Left lobe of liver (tissue), 2 donors: ENCODE data around the gene DAPK1. TPM values are rescaled to one million over a fixed set of nuclear protein-coding genes. Genes with fewer than 3 reads are reported as not detected.
A peak's percentile ranks its signal among the peaks of the same experiment; 100 is the strongest.

Source experiments
- ATAC-seq: fragments of 200-7000 bp; cut with Tn5 transposase; one replicate; pipeline ENCODE4 v1.9.1; 2020; ENCODE audit warnings: mild to moderate bottlenecking, moderate library complexity
- DNase-seq: peaks from one replicate; pipeline ENCODE4 v3.0.0-alpha.2; 2020; ENCODE audit warnings: low spot score
- total RNA-seq: library from RNA; stranded (reverse); gene quantifications from one replicate; pipeline ENCODE4 v1.2.1, GENCODE V29; 2021
- donor health status: DM: no; HTN: no; CAD: no; lungs with moderate emphysema.
- donor health status: DM: no; HTN: yes; CAD: no.

DAPK1 gene
- total RNA-seq, 1 donor from 2014 or later, result 58.0 TPM

DNA sequence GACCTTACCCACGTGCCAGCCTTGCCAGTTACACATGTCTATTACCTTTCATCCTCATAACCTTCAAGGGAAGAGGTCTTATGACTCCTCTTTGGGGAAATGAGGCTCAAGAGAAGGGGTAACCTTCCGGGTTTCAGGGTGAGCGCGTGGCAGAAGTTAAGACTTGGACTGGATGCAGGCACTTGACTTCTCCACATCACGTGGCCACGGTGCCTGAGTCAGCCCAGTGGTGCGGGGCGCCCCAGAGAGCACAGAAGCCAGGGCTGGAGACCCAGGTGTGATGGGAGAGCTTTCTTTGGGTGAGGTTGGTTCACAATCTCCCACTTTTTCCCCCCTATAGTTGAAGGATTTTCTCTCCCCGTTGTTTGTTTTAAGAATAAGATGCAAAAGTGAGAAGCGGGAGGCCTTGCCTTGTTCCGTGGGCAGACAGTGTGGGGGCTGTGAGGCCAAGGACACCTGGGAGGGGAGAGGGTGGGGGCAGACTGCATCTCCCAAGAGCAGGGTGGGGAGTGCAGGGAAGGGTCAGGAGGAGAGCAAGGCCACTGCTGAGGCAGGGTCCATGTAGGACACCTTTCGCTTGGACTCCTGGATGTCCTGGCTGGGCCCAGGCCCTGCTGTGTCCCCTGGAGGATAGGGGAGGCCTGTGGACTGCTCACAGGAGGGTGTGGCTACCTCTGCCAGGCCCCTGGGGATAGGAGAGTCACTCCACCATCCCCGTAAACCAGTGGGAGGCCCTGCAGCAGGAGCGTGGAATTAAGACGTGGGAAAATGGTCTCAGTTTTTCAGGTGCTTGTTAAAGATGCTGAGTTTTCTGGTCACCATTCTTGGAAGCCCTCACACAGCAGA is 138.2 kb downstream of the DAPK1 start:
- no peak for ATAC-seq
- DNase-seq, result no peak

DNA sequence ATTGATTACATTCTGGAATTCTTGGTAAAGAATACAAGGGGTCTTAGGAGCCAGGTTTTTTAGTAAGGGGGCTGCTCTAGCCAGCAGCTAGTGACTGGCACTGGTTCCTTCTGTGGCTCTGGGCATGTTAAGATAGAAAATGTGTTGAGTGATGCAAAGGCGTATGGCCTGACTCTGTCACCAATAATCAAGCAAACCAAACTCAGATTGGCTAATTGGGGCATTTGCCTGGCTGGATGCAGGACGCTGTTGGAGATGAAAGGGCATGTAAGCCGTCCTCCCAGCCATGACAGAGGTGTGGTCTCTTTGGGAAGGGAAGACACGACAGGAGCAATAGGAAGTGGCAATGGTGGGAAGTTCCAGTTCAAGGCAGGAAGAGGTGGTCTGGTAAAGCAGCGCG is 140.6 kb downstream of the DAPK1 start:
- no peak for ATAC-seq
- no peak for DNase-seq

DNA sequence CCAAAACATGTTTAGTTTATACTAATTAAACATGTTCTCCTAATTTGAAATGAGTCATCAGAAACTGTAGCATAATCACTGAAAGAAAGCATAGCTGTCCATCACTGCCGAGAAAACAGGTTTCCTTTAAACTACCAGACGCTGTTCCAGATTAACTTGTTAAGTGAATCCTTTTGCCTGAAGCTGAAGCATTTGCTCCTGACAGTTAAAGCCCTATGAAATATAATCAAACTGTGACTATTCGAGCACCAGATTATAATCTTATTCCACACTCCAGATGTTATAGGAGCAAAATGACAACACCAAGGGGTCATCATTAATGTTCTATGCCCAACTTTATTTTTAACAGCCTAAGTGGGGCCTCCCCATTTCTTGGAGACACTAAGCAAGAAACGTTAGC is 142.3 kb downstream of the DAPK1 start:
- DNase-seq (no peak), ATAC-seq (no peak)

DNA sequence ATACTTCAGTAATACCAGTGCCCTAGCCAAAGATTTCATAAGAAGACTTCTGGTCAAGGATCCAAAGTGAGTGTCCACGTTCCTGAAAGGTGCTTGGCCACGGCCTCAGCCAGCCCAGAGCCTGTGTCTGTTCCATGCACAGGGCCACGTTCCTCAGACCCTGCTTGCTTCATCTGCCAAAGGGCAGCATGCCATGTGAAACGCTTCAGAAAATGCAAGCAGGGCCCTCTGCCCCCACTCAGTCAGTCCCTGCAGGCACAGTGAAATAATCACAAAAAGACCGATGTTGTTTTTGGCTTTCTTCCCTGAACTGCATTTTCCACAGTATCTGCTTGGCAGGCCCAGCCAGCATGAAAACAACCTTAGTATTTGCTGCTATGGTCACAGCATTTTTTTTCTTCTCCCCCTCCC is 142.7 kb downstream of the DAPK1 start:
- peak; percentile 96 for DNase-seq
- ATAC-seq, result peak; percentile 81

DNA sequence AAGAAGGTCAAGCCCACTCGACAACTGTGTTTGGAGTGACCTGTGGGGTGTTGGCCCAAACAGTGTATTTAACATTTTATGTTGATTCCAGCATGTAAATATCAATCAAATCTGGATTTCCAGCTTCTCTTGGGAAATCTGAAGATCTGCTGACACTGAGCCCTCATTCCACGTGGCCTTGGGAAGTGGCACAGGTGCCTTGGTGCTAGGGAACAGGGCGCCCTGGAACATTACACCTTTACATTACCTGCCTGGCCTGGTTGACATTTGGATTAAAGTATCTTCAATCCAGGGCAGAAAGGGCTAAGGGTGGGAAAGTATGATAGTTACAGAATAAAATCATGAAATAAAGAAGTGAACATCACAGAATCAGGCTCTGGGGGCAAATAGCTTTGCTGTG is 143.4 kb downstream of the DAPK1 start:
- ATAC-seq (no peak), DNase-seq (no peak)

DNA sequence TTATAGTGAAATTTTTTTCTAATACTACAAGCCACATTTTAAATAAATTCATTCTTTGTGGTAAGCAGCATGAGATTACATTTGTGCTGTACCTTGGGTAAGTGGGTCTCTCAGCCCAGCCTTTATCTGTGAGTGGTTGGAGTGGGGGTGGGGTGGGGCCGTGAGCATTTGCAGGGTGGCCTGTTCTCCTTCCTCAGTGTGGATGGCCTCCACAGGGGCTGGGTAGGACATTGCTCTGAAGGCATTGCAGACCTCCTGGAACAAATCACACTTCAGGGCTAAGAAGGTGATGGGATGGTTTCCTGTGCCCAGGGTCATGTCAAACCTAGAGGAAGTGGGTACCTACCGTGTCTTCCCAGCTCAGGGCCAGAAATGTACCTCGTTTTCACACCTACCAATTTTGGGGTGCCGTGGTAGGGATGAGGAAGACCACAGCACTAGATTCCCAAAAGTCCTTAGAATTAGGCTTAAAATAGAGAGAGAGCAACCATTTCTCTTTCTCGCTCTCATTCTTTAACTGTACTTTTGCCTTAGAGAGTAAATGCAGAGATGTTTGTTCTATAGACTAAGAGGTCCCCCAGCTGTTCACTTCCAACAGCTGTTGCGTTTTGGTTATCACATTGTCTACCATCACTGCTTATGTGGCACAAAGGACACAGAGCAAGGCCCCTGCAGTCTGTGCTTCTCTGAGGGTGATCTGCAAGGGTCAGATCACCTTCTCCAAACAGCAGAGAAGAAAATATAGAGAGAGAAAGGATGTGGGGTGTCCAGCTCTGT is 144.9 kb downstream of the DAPK1 start:
- DNase-seq, result no peak
- ATAC-seq, result no peak

DNA sequence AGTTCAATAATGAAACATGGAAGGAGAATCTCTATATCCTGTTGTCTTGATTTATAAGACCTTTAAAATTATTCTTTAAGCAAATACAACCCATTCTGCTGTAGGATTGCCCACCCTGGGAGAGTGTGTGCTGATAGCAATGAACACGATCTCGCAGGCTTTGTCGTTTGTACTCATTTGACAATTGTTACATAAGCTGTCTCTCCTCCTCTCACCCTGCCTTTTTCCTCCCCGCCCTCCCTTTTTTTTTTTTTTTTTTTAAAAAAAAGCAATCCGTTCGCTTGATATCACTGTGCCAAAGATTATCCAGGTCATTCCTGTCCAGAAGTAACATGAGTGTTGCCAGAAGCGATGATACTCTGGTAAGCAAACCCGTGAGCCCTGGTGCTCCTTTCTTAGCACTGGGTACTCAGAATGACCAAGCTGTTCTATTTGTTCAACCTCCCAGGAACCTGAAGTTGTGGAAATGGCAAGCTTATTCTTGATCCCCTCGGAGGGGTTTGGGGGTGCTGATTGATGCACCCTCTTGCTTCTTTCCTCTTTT is 145.5 kb downstream of the DAPK1 start:
- ATAC-seq (peak; percentile 72), DNase-seq (no peak)

DNA sequence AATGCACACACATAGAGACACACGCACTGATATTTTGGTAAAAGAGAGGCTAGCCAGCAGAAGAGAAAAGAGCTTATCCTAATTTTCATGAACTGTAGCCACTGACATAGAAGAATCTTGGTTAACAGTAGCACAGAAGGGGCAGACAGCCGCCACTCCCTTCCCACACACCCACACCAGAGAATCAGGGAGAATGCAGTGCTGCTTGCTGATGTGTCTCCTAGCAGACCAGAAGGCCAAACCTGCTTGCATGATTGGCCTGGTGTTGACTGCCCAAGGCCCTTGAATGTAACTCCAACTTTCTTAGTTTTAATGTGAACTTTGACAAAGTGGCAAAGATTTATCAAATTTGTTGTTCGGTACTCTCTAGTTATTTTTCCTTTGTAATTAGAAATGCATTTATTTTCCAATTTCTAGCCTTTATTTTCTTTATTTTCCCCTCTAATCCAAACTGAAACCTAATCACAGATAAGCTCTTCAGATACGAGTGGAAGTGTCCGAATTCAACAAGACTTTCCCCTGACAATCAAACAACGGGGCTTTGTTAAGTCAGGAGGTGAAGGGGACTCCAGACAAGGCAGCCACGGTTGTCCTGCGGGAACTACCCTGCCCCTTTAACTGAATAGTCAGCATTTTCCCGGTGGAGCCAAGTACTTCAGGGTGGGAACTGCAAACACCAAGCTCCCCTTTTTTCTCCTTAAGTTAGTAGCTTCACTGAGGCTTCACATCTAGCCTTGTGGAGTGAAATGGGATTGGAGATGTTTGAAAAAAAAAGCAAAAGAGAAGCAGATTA is 146.3 kb downstream of the DAPK1 start:
- ATAC-seq (no peak), DNase-seq (no peak)

DNA sequence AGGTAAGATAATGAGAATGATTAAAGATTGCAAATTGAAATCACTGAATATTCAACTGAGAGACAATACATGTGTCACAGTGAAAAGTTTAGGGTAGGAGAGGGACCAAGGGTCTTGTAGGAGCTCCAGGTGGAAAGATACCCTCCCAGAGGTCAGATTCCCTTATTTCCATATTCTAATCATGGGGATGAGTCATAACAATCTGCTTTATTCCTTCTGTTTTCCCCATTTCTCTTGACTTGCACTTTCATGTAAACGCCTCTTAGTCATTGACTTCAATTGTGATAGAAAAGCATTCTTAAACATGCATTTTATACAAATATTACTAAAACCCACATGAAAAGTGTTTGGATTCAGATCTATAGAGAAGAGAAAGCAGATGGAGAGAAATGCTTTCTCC is 147.0 kb downstream of the DAPK1 start:
- no peak for ATAC-seq
- DNase-seq, result no peak

DNA sequence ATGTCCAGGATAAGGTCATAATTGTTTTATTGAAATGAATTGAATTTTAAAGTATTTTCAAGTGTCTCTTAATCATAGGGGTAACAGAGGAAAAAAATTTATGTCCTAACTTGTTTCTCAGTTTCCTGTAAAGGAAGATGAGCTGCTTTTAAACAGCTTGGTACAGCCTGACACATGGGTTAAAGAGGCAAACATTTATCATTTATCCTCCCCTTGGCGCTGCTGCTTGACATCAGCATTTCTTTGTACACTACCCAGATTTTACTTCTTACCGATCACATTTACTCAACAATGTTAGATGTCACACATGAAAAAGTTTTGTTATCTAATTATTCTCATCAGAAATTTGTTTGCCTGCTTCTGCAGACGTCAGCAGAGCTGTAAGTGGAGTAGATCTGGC is 148.9 kb downstream of the DAPK1 start:
- ATAC-seq (no peak), DNase-seq (no peak)

DNA sequence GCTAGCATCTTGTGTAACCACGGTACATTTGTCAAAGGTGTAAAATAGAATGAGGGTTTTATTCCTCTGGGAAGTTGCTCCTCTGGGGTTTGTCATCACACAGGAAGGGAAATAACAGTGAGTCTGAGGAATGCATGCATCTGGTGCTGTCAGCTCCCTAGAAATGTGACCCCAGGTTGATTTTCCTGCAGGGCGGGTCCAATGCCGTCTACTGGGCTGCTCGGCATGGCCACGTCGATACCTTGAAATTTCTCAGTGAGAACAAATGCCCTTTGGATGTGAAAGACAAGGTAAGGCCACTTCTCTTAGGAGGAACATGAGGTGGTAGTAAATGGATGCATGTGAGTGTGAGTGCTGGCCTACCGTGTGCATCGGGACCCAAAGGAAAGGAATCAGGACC is 149.4 kb downstream of the DAPK1 start:
- DNase-seq (no peak), ATAC-seq (no peak)

DNA sequence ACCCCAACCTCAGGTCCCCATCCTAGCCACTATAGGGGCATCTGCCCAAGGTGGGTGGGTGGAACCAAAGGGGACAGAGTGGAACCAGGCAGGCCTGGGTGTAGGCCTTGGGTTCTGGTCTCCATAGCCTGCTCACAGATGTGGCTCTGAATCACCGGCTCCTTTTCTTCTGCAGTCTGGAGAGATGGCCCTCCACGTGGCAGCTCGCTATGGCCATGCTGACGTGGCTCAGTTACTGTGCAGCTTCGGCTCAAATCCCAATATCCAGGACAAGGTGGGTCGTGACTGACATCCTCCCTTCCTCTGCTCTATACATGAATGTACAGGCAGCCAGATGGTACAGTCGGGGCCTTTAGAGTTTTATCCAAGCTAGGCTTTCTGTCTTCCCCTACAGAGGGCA is 150.9 kb downstream of the DAPK1 start:
- DNase-seq (no peak), ATAC-seq (no peak)

DNA sequence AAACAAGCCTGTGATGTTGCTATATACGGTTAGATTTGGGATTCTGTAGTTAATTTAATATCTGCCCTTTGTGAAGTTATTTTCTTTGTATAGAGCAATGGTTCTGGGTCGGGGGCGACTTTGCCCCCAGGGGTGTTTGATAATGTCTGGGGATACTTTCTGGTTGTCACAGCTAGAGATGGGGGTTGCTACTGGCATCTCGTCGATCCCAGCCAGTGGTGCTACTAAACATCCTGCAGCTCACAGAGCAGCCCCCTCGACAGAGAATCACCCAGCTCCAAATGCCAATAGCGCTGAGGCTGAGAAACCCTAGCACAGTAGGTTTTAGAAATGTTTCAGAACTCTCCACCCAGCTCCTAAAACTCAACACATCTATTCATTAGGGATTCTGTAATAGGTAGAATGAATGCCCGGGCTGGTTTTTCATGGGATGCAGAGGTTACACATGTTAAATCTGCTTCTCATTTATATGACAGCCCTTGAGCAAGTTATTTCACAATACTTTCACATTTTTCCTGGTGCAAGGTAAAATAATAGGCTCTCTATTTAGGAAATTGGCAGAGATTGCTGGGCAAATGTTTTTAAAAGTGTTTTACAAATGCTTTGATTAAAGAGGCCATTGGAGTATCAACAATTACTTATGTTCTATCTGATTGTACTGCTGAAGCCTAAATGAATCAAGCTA is 153.1 kb downstream of the DAPK1 start:
- DNase-seq (no peak), ATAC-seq (no peak)

DNA sequence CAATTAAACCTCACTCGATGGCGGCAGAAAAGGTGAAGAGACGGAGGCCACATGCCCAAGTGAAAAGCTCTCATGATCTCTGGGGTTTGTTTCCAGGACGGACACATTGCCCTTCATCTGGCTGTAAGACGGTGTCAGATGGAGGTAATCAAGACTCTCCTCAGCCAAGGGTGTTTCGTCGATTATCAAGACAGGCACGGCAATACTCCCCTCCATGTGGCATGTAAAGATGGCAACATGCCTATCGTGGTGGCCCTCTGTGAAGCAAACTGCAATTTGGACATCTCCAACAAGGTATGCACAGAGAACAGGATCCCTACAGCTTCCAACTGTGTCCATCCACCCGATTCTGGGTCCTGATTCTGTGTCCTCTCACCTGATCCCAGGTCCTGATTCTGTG is 153.8 kb downstream of the DAPK1 start:
- ATAC-seq (no peak), DNase-seq (no peak)

DNA sequence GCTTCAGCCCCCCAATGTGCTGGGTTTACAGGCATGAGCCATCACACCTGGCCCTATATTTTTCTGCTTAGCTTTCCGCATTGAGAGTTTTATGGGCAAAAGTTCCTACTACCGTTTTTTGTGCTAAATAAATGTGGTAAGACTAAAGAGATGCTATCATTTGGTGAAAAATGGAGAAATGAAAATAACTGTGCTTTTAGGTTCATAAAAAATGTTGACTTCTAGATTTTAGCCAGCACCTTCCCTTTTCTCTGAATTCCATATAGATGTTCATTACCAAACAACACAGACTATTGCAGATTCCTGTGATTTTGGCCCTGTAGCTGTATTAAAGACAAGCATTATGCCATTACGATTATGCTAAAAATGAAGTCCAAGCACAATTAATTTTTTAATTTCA is 156.3 kb downstream of the DAPK1 start:
- no peak for ATAC-seq

DNA sequence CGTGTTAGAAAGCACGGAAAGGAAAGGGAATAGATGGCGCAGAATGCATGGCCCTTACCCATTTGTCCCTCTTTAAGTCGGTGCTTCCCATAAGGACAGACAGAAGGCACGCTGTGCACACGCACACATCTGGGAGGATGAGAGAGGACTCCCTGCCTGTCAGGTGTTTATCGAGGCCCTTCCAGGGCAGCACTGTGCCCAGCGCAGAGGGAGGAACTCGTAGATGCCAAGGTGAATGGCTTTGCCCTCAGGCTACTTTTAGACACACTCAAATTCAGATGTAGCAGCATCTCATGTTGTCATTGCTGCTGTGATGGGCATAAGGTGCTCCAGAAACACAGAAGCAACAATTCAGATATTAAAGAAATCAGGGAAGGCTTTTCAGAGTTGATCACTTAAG is 158.1 kb downstream of the DAPK1 start:
- no peak for ATAC-seq

More for the DNA sequence above, 156.3 kb downstream of the DAPK1 start:
- DNase-seq, result no peak

DNA sequence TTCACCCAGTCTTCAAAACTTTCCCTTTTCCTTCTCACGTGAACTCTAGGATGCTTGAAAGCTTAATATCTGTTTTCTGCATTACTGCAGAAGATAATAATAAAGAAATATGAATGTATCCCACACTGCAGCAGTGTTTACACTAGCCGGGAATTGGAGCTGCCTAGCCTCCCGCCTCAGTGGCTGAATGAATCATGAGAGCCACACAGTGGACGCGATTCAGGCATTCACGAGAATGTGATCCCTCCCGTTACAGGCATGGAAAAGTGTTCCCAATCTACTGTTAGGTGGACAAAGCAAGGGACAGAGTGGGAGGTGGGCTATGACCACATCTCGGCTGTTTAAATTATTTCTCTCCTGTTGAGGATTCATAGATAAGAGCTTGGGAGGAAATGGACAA is 158.8 kb downstream of the DAPK1 start:
- peak; percentile 38 for ATAC-seq
- DNase-seq, result no peak

More for the DNA sequence above, 158.1 kb downstream of the DAPK1 start:
- no peak for DNase-seq

DNA sequence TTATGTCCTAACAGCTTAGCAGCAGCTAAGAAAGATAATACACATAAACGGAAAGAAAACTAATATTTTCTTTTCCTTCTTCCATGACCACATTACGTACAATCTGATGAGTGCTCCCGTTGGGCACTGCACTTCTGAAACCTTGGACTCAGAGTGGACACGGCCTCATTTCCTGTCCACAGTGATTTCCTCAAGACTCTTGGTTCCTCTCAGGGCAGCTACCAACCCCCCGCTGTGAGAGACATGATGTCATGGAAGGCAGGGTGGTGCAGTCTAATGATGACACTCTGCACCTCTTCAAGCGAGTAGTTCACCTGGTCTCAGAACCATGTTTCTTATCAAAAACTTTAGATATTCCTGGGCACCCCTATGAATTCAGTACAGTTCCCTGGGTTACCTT is 159.5 kb downstream of the DAPK1 start:
- DNase-seq (no peak), ATAC-seq (peak; percentile 53)

DNA sequence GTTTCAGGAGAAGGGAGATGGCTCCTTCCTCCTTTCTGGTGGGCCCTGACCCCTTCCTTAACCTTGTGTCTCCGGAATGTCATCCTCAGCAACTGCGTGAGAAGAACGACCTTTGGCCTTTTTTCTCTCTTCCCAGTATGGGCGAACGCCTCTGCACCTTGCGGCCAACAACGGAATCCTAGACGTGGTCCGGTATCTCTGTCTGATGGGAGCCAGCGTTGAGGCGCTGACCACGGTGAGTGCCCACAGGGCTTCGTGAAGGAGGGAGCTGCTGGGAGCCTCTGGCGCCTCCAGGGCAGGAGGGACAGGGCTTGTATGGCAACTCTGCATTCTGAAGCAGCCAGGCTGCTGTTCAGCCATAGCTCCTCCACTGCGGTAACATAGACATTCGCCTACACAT is 160.2 kb downstream of the DAPK1 start:
- no peak for DNase-seq
- ATAC-seq, result no peak

DNA sequence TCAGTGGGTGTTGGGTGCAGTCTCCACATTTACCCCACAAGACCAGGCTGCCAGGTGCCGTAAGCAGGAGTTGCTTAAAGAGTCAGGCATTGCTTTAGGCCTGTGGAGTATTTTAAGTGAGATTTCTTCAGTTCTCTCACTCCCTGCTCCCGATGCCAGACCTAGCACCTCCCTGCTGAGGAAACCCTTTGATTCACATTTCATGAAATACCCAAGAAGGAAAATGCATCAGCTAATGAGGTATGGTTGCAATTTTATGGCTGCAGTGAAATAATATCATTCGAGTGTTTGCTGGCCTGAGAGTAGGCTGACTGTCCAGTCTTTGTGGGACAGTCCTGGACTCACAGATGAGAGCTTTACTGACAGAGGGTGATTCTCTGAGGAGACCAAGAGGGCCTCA is 160.8 kb downstream of the DAPK1 start:
- DNase-seq, result no peak
- ATAC-seq, result no peak
